NCI-H524 (cell line): ENCODE data around the gene RPE65.
"Not testable (repeated sequence)": the region's sequence is repeated elsewhere in the genome, so short reads cannot be mapped to it uniquely, and the experiment has no call there.

Experiments
- DNase-seq, 2 experiments: peaks; one replicate each; lab custom pipeline; 2025; lab: John Stamatoyannopoulos, UW

Gene RPE65

GRCh38 chr1:68449901-68450300 lies at the start of gene RPE65:
TSS of gene RPE65 (minus strand) at chr1:68449954. CDS start at chr1:68449905, 49 bp downstream.
- peak; percentile 55 to 88 for DNase-seq

- no peak for DNase-seq
Measured at GRCh38 chr1:68497358-68497698, 47.6 kb upstream of the RPE65 start.

GRCh38 chr1:68496680-68497357 lies 47.1 kb upstream of the RPE65 start, which contains the start of gene DEPDC1:
TSS of gene DEPDC1 (minus strand) at chr1:68497082. CDS start at chr1:68496999, 83 bp downstream.
- DNase-seq = peak; percentile 83 to 91

GRCh38 chr1:68495968-68496679 lies 46.4 kb upstream of the RPE65 start:
- DNase-seq = peak; percentile 3 to 45

GRCh38 chr1:68495532-68495931 lies 45.8 kb upstream of the RPE65 start:
- peak in 1 of 2 experiments; percentile 2 for DNase-seq

- no peak for DNase-seq
Measured at GRCh38 chr1:68493193-68493592, 43.4 kb upstream of the RPE65 start.

- DNase-seq = not testable (repeated sequence)
Measured at GRCh38 chr1:68492255-68492654, 42.5 kb upstream of the RPE65 start.

- no peak for DNase-seq
Measured at GRCh38 chr1:68490046-68490651, 40.4 kb upstream of the RPE65 start.

- DNase-seq = no peak
Measured at GRCh38 chr1:68485431-68486022, 35.8 kb upstream of the RPE65 start.

- no peak for DNase-seq
Measured at GRCh38 chr1:68484618-68485017, 34.9 kb upstream of the RPE65 start.

GRCh38 chr1:68481041-68481440 lies 31.3 kb upstream of the RPE65 start:
- no peak for DNase-seq

- no peak for DNase-seq
Measured at GRCh38 chr1:68479501-68479900, 29.7 kb upstream of the RPE65 start.

GRCh38 chr1:68478662-68479061 lies 28.9 kb upstream of the RPE65 start:
- no peak for DNase-seq

GRCh38 chr1:68476626-68477025 lies 26.9 kb upstream of the RPE65 start:
- not testable (repeated sequence) for DNase-seq

GRCh38 chr1:68473060-68473459 lies 23.3 kb upstream of the RPE65 start:
- no peak for DNase-seq

- peak; percentile 25 to 69 for DNase-seq
Measured at GRCh38 chr1:68470388-68470970, 20.7 kb upstream of the RPE65 start.

GRCh38 chr1:68464891-68465290 lies 15.1 kb upstream of the RPE65 start:
- DNase-seq = no peak

GRCh38 chr1:68460935-68461334 lies 11.2 kb upstream of the RPE65 start:
- DNase-seq = no peak

- no peak for DNase-seq
Measured at GRCh38 chr1:68459796-68460195, 10.0 kb upstream of the RPE65 start.

GRCh38 chr1:68459091-68459490 lies 9.3 kb upstream of the RPE65 start:
- no peak for DNase-seq

- no peak for DNase-seq
Measured at GRCh38 chr1:68456202-68456601, 6.4 kb upstream of the RPE65 start.

GRCh38 chr1:68454534-68454933 lies 4.8 kb upstream of the RPE65 start:
- no peak for DNase-seq
